ENCODE results near the gene NACA. TPM values are rescaled to one million over a fixed set of nuclear protein-coding genes. Genes with fewer than 3 reads are reported as not detected.

The NACA gene
- total and polyA plus RNA-seq, 2 of the 13 experiments (the other 11 are each of a cell fraction or from before 2014, with no cell fraction given) = 799 to 1,700 TPM

- TF ChIP-seq ARID3A (IDR thresholded peaks at IDR 0.05; ENCODE audit: low read depth, low read length) (peak; percentile 95), RNF2 (conservative IDR thresholded peaks at IDR 0.05; ENCODE audit: low read depth) (no peak), CENPX (CRISPR knock-in tag; IDR thresholded peaks at IDR 0.05) (no peak), MYPOP (CRISPR knock-in tag; IDR thresholded peaks at IDR 0.05) (peak; percentile 51; the same call in 1 of the 2 replicates), ZSCAN12 (CRISPR knock-in tag; IDR thresholded peaks at IDR 0.05) (no peak), RERE (CRISPR knock-in tag; IDR thresholded peaks at IDR 0.05; ENCODE audit: low read depth) (peak; percentile 77), SKIL (CRISPR knock-in tag; IDR thresholded peaks at IDR 0.05; ENCODE audit: borderline replicate concordance) (peak; percentile 50; the same call in 1 of the 2 replicates), CREM (IDR thresholded peaks at IDR 0.05) (peak; percentile 93), CREM (CRISPR knock-in tag; IDR thresholded peaks at IDR 0.05) (no peak), BCLAF1 (IDR thresholded peaks at IDR 0.05) (no peak), NCOR1 (IDR thresholded peaks at IDR 0.05; ENCODE audit: borderline replicate concordance, low read length) (peak; percentile 79; the same call in 1 of the 2 replicates), ZNF224 (CRISPR knock-in tag; IDR thresholded peaks at IDR 0.05) (no peak), ZNF446 (CRISPR knock-in tag; IDR thresholded peaks at IDR 0.05) (no peak), NCOA2 (CRISPR knock-in tag; IDR thresholded peaks at IDR 0.05) (peak; percentile 95), XBP1 (CRISPR knock-in tag; IDR thresholded peaks at IDR 0.05) (no peak), EHMT2 (IDR thresholded peaks at IDR 0.05; ENCODE audit: borderline replicate concordance, low read depth, low read length) (no peak), GZF1 (CRISPR knock-in tag; IDR thresholded peaks at IDR 0.05) (no peak)
These were observed 34.3 kb upstream of the NACA start (continued) for GRCh38 chr12:56759263-56759908.
